NCI-H1436 treated with DMSO at 0.1 percent for 48 hours (cell line): ENCODE measurements around the gene SIX2.
"Not testable (repeated sequence)": the region's sequence is repeated elsewhere in the genome, so short reads cannot be mapped to it uniquely, and the experiment has no call there.

Experiments
- DNase-seq: peaks from one replicate; lab custom pipeline; 2025; lab: John Stamatoyannopoulos, UW

SIX2 gene

GRCh38 chr2:45009303-45009927 is at the start of gene SIX2:
Gene SIX2, minus strand, starts transcription at chr2:45009452. Its CDS starts 342 bp downstream, at chr2:45009110.
- peak; percentile 95 for DNase-seq

DNA sequence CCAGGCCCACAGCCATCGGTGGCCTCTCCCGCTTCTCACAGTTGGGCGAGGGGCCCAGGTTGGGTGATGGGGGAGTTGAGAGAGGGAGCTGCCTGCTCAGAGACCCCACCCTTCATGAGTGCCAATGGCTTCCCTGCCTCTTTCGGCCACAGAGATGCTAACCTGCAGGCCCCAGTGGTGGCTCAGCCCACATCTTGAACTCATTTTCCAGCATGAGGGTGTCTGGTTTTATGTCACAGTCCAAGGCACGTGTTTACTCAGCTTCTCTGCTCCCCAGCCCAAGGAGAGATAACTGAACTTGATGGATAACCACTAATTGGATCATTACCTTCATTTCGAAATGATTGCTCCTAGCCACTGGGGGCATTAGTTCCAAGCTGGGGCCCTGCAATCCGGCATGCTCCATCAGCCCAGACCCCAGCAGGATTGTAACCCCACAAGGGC is 45.9 kb upstream of the SIX2 start:
- no peak for DNase-seq

GRCh38 chr2:45053966-45054365 is 44.7 kb upstream of the SIX2 start:
- DNase-seq: no peak

- no peak for DNase-seq
These were observed 43.2 kb upstream of the SIX2 start for GRCh38 chr2:45052388-45052928.

GRCh38 chr2:45049569-45050336 is 40.5 kb upstream of the SIX2 start:
- DNase-seq: no peak

DNA sequence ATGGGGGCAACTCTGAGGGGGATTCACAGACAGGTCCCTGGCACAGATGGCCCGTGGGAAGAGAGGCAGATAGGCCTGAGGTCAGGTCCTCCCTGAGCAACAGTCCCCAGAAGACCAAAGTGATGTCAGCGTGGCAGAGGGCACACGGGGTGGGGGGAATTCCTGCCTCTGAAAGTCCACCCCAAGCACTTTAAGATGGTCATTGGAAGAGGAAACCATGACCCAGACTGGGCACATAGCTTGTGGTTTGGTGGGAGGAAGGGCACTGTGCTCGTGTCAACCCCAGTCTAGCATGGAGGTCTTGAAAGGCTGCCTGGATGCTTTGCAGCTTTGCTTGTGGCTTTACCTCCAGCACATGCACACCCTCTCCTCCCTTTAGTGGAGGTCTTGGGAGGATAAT is 38.0 kb upstream of the SIX2 start:
- no peak for DNase-seq

DNA sequence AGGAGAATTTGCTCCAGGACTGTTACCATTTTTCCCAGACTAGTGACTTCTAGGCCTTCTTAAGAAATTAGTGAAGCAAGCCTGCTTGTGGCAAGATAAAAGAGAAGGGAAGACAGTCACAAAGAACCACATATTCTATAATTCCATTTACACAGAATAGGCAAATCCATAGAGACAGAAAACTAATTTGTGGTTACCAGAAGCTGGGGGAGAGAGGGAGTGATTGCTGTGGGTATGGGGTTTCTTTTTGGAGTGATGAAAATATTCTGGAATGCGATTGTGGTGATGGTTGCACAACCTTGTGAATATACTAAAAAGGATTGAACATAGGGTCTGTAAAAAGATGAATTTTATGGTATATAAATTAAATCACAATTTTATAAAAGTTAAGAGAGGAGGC is 37.5 kb upstream of the SIX2 start:
- no peak for DNase-seq

DNA sequence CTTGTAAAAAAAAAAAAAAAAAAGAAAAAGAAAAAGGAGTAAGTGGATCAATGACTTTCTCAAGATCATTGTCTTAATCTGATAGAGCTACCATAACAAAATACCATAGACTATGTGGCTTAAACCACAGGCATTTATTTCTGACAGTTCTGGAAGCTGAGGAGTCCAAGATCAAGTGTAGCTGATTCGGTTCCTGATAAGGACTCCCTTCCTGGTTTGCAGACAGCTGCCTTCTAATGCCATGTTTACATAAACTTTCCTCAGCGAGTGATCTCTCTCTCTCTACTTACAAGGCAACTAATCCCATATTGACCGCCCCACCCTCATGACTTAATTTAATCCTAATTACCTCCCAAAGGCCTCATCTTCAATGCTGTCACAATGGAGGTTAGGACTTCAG is 36.5 kb upstream of the SIX2 start:
- DNase-seq: no peak

DNA sequence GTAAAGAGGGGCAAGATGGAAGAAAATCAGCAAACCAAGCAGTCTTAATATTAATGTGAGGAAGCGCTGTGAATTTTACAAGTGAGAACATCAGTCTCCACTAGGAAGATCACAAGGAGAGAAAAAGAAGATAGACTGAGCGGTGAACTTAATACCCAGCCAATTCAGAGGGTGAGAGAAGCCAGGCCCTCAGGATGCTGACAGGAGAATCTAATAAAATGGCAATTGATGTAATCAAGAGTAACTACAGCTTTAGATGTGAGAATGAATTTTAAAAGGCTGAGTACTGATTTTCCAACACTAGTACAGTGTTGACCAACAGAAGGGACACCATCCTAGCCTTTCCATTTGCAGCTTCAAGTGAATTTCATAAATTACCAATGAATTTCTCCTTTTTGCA is 35.7 kb upstream of the SIX2 start:
- no peak for DNase-seq

DNA sequence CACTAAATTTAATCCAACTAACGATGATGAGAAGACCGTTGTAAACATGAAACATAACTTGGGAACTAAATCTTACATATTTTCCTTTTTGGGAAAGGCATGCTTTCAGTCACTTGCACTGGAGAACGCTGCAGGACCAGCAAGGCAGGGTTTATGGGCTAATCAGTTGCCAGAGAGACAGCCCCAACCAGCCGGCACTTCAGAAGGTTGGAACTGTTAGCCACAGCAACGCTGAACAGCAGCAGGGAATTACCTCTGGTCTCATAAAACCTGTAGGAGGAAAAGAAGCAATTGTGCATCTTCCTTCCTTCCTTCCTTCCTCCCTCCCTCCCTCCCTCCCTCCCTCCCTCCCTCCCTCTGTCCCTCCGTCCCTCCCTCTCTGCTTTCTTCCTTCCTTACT is 33.9 kb upstream of the SIX2 start:
- DNase-seq: no peak

DNA sequence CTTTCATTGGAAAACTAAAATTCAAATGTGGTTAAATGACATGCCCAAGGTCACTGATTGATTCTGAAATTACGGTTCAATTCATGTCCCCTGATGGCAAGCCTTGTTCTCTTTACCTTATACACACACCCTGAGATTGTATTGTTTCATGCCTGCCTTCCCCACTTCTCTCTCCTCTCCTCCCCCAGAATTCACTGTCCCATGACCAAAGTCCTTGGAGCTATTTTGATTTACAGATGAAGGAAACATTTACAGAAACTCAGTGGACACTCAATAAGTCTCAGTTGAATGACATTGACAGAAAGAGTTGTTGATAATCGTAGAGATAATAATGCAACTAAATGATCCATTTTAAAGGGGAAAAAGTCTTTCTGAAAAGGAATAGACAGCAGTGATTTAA is 33.1 kb upstream of the SIX2 start:
- DNase-seq: no peak

DNA sequence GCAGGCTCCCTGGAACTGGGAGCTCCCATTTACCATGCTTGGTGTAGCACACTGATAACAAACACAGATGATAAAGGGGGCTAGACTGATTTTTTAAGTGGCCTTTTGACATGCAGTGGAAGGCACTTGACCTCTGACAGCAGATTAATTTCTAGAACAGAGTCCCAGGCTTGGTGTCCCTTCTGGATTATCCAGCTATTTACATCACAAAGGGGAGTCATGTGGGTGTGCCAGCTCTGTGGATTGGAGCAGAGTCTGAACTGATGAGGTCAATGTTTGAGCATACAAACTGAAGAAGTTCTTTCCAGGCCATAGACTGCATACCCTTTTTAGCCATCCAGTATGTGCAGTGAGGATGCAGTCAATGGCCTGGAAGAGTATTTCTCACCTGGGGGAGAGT is 31.5 kb upstream of the SIX2 start:
- DNase-seq: no peak

GRCh38 chr2:45039804-45040203 is 30.6 kb upstream of the SIX2 start:
- DNase-seq: not testable (repeated sequence)

DNA sequence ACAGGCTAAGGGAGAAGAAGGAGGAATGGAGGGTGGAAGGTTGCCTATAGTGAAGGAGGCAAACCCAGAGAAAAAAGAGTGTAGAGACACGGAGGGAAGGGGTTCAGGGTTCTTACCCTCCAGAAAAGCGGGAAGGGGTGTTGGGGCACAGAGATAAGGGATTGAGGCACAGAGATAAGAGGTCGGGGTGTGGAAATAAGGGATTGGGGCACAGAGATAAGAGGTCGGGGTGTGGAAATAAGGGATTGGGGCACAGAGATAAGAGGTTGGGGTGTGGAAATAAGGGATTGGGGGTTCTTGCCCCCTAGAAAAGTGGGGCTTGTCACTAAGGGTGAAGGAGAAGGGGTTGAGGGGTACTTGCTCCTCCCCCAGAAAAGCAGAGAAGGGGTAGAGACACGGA is 29.6 kb upstream of the SIX2 start:
- not testable (repeated sequence) for DNase-seq

DNA sequence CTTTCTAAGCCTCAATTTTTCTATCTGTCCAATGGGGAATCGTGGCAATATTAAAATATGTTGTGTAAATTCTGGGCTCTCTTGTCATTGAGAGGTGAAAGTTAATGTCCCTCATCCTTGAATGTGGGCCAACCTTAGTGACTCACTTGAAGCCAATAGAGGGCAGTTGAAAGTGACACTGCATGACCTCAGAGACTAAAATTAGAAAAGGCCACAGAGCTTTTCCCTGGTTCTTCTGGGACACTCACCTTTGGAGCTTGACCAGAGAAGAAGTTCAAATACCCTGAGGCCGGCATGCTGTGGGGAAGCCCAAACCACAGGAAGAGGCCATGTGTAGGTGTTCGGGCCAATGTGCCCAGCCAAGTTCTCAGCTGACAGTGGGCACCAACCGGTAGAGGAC is 24.1 kb upstream of the SIX2 start:
- DNase-seq: no peak

- no peak for DNase-seq
These were observed 21.8 kb upstream of the SIX2 start for GRCh38 chr2:45031028-45031427.

GRCh38 chr2:45030553-45030952 is 21.3 kb upstream of the SIX2 start:
- DNase-seq: no peak

DNA sequence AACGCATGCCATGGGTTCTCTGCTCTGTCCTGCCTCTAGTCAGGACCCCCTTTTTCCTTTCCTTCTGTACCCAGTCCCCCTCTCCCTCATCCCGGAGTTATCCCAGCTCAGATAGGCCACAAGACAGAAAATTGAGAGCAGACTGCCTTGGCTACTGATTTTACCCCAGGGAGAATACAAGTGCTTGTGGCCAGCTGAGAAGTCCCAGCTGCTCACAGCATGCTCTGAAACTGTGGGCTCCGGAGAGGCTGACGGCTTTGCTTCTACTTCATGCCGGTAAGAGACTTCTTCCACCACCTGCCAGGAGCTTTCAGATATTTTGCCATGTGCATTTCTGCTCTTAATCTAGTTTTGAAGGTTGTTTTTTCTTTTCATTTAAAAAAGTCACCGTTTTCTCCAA is 20.0 kb upstream of the SIX2 start:
- DNase-seq: no peak

- DNase-seq: no peak
These were observed 19.0 kb upstream of the SIX2 start for GRCh38 chr2:45028276-45028675.

DNA sequence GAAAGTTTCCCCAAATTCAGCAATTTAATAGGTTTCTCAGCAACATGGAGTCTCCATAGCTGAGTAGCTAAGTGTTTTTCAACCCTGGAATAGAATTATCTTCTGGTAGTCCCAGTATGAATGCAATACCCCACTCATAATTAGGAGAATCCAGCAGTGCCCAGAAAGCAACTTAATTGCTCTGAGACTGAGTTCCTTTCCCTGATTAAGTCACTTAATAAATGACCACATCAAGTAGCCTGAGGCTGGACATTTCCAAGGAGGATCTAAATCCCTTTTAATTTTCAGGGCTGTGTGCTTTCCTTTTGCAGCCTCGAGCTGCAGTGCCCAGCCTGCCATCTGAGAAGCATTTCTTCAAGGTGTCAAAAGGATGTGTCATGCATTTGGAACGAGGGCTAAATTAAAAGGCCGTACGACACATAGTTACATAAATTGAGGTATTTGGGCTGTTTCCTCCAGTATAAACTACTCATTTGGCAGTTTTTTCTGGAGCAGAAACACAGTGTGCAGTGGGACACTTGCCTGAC is 17.7 kb upstream of the SIX2 start:
- DNase-seq: no peak

GRCh38 chr2:45024600-45025291 is 15.5 kb upstream of the SIX2 start:
- DNase-seq: no peak

DNA sequence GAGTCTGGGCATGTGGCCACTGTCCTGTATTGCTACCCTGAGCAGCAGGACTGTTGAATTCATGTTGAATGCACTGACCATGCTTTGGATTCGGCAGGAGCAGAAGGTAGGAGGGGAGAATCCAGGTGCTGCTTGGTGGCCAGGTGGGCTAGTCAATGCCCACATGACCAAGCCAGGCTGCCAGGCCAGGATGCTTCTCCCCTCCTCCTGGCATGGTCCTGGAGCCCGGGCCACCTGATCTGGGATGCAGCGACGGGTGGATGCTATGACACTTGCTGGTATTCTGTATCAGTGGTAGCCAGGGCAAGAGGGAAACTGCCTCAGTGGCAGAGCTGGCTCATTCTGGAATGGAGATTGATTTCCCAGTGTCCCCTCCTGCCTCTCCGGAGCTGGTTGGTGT is 14.8 kb upstream of the SIX2 start:
- DNase-seq: no peak

- DNase-seq: no peak
These were observed 11.2 kb upstream of the SIX2 start for GRCh38 chr2:45020439-45020838.
